Left lung (tissue), 10 donors: Measurements from ENCODE around the gene DGCR2. TPM values are rescaled to one million over a fixed set of nuclear protein-coding genes. Genes with fewer than 3 reads are reported as not detected.

Experiments
- ATAC-seq: fragments of 200-7000 bp; cut with Tn5 transposase; one replicate; pipeline ENCODE4 v1.9.1; 2020; ENCODE audit warnings: moderate library complexity
- DNase-seq, 4 donors: peaks; one replicate each; pipeline ENCODE4 v3.0.0-alpha.2; 2013 to 2020
- H3K27ac ChIP-seq, 2 donors: fragments of 200-600 bp; sonication (generic) in 1 of 2; one replicate each; pipeline versions ENCODE4 v1.5.0 to v1.8.0; 2020 to 2021
- H3K27me3 ChIP-seq, 2 donors: fragments of 200-600 bp; sonication (generic) in 1 of 2; one replicate each; pipeline versions ENCODE4 v1.5.0 to v1.8.0; 2020 to 2021
- H3K36me3 ChIP-seq, 2 donors: fragments of 200-600 bp; sonication (generic) in 1 of 2; one replicate each; pipeline versions ENCODE4 v1.5.0 to v1.8.0; 2020 to 2021
- H3K4me1 ChIP-seq, 2 donors: fragments of 200-600 bp; one replicate each; pipeline ENCODE4 v1.8.0; 2021
- H3K4me3 ChIP-seq, 2 donors: fragments of 200-600 bp; sonication (generic) in 1 of 2; one replicate each; pipeline versions ENCODE4 v1.5.0 to v1.8.0; 2020 to 2021; ENCODE audit warnings: mild to moderate bottlenecking in 1 of 2
- H3K9me3 ChIP-seq, 2 donors: fragments of 200-600 bp; sonication (generic) in 1 of 2; one replicate each; pipeline versions ENCODE4 v1.5.0 to v1.8.0; 2020 to 2021
- CTCF ChIP-seq, 2 donors: fragments of 200-600 bp; sonication (generic) in 1 of 2; IDR thresholded peaks; one replicate each; pipeline versions ENCODE4 v1.5.0 to v1.8.0; 2021; ENCODE audit warnings: antibody characterized with exemption in 2 of 2
- intact Hi-C, 2 donors: fragments of 100-400 bp; cut with DNase I; formaldehyde crosslinking; loops; one replicate each; pipeline versions ENCODE4 v1.11.2 to v1.14.2; 2022
- polyA plus RNA-seq, 6 donors: library from polyadenylated mRNA; unstranded; fragments of 120-200 nt; gene quantifications; one replicate each; pipeline ENCODE4 v1.2.1, GENCODE V29; 2013; ENCODE audit not compliant: insufficient read length in 6 of 6
- total RNA-seq, 2 donors: library from RNA; stranded (reverse); fragmentation: NEBNext Ultra II Directional; extraction: Animal tissue kit (Norgen Biotek cat#: 25700); gene quantifications; one replicate each; pipeline ENCODE4 v1.2.1, GENCODE V29; 2021
- donor health status: DM: no; HTN: yes; CAD: no.
- donor health status: DM: no; HTN: no; CAD: no.

Gene DGCR2
- total and polyA plus RNA-seq, 8 donors: 55.8 to 87.0 (median 68.2) TPM

- peak in 1 of 4 donors; percentile 69 for DNase-seq
- H3K27me3 ChIP-seq: no peaks in the 10 kb centered on the region
- no peak for ATAC-seq
- peaks cover 0 to 85% of the 10 kb centered on the region in 2 donors for H3K36me3 ChIP-seq
- TF ChIP-seq CTCF (IDR thresholded peaks at IDR 0.05): no peak
- intact Hi-C loops: no loop called here
- H3K9me3 ChIP-seq: no peaks in the 10 kb centered on the region
- H3K4me1 ChIP-seq: no peaks in the 10 kb centered on the region
- H3K4me3 ChIP-seq: no peak overlapping the region
- no peak overlapping the region for H3K27ac ChIP-seq
Measured at GRCh38 chr22:19134176-19134831, 12.1 kb upstream of the DGCR2 start.

GRCh38 chr22:19133561-19133960 lies 11.3 kb upstream of the DGCR2 start:
- no peak overlapping the region for H3K27ac ChIP-seq
- ATAC-seq: no peak
- peaks cover 0 to 77% of the 10 kb centered on the region in 2 donors for H3K36me3 ChIP-seq
- no peak for DNase-seq
- no peaks in the 10 kb centered on the region for H3K4me1 ChIP-seq
- intact Hi-C loops: no loop called here
- no peak for TF ChIP-seq CTCF (IDR thresholded peaks at IDR 0.05)
- no peaks in the 10 kb centered on the region for H3K27me3 ChIP-seq
- H3K9me3 ChIP-seq: no peaks in the 10 kb centered on the region
- H3K4me3 ChIP-seq: no peak overlapping the region

- no peak overlapping the region for H3K4me3 ChIP-seq
- no peaks in the 10 kb centered on the region for H3K9me3 ChIP-seq
- ATAC-seq: no peak
- no peak for TF ChIP-seq CTCF (IDR thresholded peaks at IDR 0.05)
- no peak overlapping the region for H3K27ac ChIP-seq
- no peaks in the 10 kb centered on the region for H3K4me1 ChIP-seq
- intact Hi-C loops: no loop called here
- no peak for DNase-seq
- H3K27me3 ChIP-seq: no peaks in the 10 kb centered on the region
- H3K36me3 ChIP-seq: peaks cover 0 to 70% of the 10 kb centered on the region in 2 donors
Measured at GRCh38 chr22:19132693-19133400, 10.6 kb upstream of the DGCR2 start.

GRCh38 chr22:19132153-19132552 lies 9.9 kb upstream of the DGCR2 start:
- peaks cover 0 to 63% of the 10 kb centered on the region in 2 donors for H3K36me3 ChIP-seq
- intact Hi-C loops: no loop called here

More at GRCh38 chr22:19132153-19132552, 9.9 kb upstream of the DGCR2 start:
- H3K27ac ChIP-seq: no peak overlapping the region
- ATAC-seq (no peak), DNase-seq (no peak)
- no peaks in the 10 kb centered on the region for H3K9me3 ChIP-seq
- H3K27me3 ChIP-seq: no peaks in the 10 kb centered on the region
- H3K4me1 ChIP-seq: no peaks in the 10 kb centered on the region
- TF ChIP-seq CTCF (IDR thresholded peaks at IDR 0.05): no peak
- H3K4me3 ChIP-seq: no peak overlapping the region
